Measurements from ENCODE around the gene SUZ12. TPM values are rescaled to one million over a fixed set of nuclear protein-coding genes. Genes with fewer than 3 reads are reported as not detected.

SUZ12 gene
- total RNA-seq, 1 experiment from 2014 or later = 38.5 TPM

- H3K18ac ChIP-seq (ENCODE audit: insufficient read length, low read depth, low read length) = no peak overlapping the region
- no peaks in the 10 kb centered on the region for H3K79me2 ChIP-seq (ENCODE audit: insufficient read depth, low read length)
- no peak overlapping the region for H4K8ac ChIP-seq (replicated peaks; ENCODE audit: insufficient read length, low read depth, low read length)
- H4K20me1 ChIP-seq (ENCODE audit: control insufficient read depth, insufficient read depth, insufficient read length) = no peaks in the 10 kb centered on the region
- no peak overlapping the region for H2BK5ac ChIP-seq (ENCODE audit: insufficient read length, low read length)
- no peak overlapping the region for H3K27ac ChIP-seq (ENCODE audit: insufficient read length, low read depth, low read length)
- H3K56ac ChIP-seq (ENCODE audit: insufficient read length, low read depth, low read length) = no peak overlapping the region
- H3K4ac ChIP-seq (ENCODE audit: low read depth, low read length) = no peak overlapping the region
- H3K27me3 ChIP-seq (ENCODE audit: insufficient read depth, low read length) = no peaks in the 10 kb centered on the region
- H4K91ac ChIP-seq (ENCODE audit: insufficient read length, low read depth, low read length) = no peak overlapping the region
- H4K5ac ChIP-seq (ENCODE audit: insufficient read length, low read depth, low read length) = no peak overlapping the region
- no peak for TF ChIP-seq CTCF (conservative IDR thresholded peaks at IDR 0.05)
- no CpG with 5 or more reads among the region's 1 CpG for WGBS (ENCODE audit: extremely low coverage, insufficient read length, low lambda C conversion rate)
- Mint-ChIP-seq H3K4me1 (no peaks in the 10 kb centered on the region), H3K27ac (no peak overlapping the region), H3K36me3 (ENCODE audit: insufficient read depth in 1 of 3, low read depth in 3 of 3) (peaks cover 5 to 30% (median 26%) of the 10 kb centered on the region in 3 experiments; a peak in 5 of 7 replicates), H3K4me3 (no peak overlapping the region), H3K9me3 (no peaks in the 10 kb centered on the region), H3K27me3 (ENCODE audit: low read depth) (no peaks in the 10 kb centered on the region)
- H2BK120ac ChIP-seq (ENCODE audit: low read depth, low read length, poor library complexity, severe bottlenecking) = no peak overlapping the region
- no peak overlapping the region for H3K4me2 ChIP-seq (ENCODE audit: insufficient read depth, insufficient read length, low read length)
- no peak overlapping the region for H3K9ac ChIP-seq (ENCODE audit: extremely low read depth, insufficient read length, low read length)
- H2BK12ac ChIP-seq (ENCODE audit: insufficient read length, low read depth, low read length) = no peak overlapping the region
- no peaks in the 10 kb centered on the region for H3K79me1 ChIP-seq (ENCODE audit: insufficient read depth, low read depth, low read length, poor library complexity, severe bottlenecking)
- H2BK15ac ChIP-seq (ENCODE audit: low read depth, low read length) = no peak overlapping the region
- H3K23me2 ChIP-seq (ENCODE audit: insufficient read length, low read depth, low read length, poor library complexity, severe bottlenecking) = no peaks in the 10 kb centered on the region
- DNase-seq = no peak
- no peak overlapping the region for H2AK5ac ChIP-seq (ENCODE audit: insufficient read length, low read length)
- no peak overlapping the region for H3T11ph ChIP-seq (ENCODE audit: low read length)
- no peak overlapping the region for H2BK20ac ChIP-seq (ENCODE audit: low read depth, low read length, poor library complexity, severe bottlenecking)
- H3K4me1 ChIP-seq (ENCODE audit: insufficient read depth, low read length) = no peaks in the 10 kb centered on the region
- H3K23ac ChIP-seq (ENCODE audit: insufficient read length, low read depth, low read length) = no peak overlapping the region
- no peaks in the 10 kb centered on the region for H3K9me3 ChIP-seq (ENCODE audit: control insufficient read depth, low read depth, low read length)
- H3K14ac ChIP-seq (ENCODE audit: insufficient read depth, low read length) = no peak overlapping the region
- H2AFZ ChIP-seq (ENCODE audit: low read length) = no peak overlapping the region
Observed at GRCh38 chr17:32019228-32019627, 82.4 kb downstream of the SUZ12 start.
